GM12875 (cell line): Measurements from ENCODE around the gene OR10H2.

Experiments used
- H3K4me3 ChIP-seq: one replicate; pipeline ENCODE4 v1.5.1; 2011; ENCODE audit warnings: low read depth, low read length, control low read depth
- CTCF ChIP-seq: IDR thresholded peaks from 2 replicates; pipeline ENCODE4 v1.5.1; 2011; ENCODE audit warnings: low read depth, mild to moderate bottlenecking, control low read depth, inconsistent platforms, low read length, moderate library complexity, borderline replicate concordance; ENCODE audit not compliant: insufficient read depth

Gene OR10H2

GRCh38 chr19:15730538-15730937 is 2.7 kb downstream of the OR10H2 start:
- no peak for TF ChIP-seq CTCF
- H3K4me3 ChIP-seq, result no peak overlapping the region

DNA sequence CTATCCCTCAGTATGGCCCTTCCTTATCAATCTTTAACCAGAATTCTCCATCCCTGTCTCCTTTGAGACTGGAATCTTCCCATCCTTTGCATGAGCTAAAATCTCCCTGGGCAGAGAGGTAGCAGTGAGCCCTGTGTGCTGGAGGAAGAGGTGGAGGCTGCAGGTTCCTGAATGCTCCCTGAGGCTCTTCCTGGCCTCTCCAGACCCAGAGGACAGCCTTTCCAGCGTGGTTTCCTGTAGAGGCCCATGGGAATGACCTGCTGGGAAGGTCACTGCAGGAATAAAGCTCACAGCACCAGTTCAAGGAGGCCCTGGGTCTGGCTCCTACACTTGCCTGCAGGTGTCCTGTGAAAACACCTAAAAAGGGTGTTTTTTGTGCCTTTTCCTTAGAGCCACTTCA is 4.6 kb downstream of the OR10H2 start:
- no peak overlapping the region for H3K4me3 ChIP-seq
- TF ChIP-seq CTCF, result no peak

- H3K4me3 ChIP-seq, result no peak overlapping the region
- TF ChIP-seq CTCF, result no peak
Observed at GRCh38 chr19:15733895-15734294, 6.1 kb downstream of the OR10H2 start.

DNA sequence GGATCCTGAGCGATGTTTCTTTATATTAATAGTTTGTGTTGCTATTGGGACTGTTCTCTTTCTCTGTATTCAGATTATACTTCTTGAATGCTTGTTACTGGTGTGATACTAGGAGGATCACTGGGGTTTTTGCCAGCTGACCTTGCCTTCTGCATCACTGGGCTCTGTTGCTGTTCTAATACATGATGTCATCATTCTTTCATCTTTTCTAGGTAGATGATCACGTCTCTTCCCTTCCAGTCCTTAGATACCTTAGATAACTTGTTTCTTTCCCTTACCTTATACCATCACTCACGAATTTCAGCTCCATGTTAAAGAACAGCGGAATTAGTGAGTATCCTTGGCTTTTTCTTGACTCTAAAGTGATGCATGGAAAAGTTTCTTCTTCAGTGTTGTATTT is 9.9 kb downstream of the OR10H2 start, which contains the start of gene OR10H3:
TSS of gene OR10H3 (plus strand) at position 264 of the 400 bp plus-strand sequence. CDS start 3,408 bp downstream, outside the sequence.
- H3K4me3 ChIP-seq, result no peak within 1 kb of the TSS
- TF ChIP-seq CTCF, result no peak

DNA sequence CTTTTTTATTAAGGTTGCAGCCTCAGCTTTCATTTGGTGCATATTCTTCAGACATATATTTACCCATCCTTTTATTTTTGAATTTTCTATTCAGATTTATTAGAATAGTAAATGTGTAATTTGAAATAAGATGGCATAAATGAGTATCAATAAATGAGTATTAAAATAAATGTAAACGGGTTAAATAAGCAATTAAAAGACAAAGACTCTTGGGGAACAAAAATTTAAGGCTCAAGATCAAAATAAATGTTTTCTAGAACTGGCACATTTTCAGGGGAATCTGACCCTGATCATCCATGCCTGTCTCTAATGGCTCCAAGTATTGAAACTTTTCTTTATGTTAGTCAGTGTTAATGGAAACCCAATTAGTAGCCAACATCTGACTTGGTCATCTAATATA is 13.0 kb downstream of the OR10H2 start:
- no peak overlapping the region for H3K4me3 ChIP-seq
- no peak for TF ChIP-seq CTCF

GRCh38 chr19:15748239-15748638 is 20.4 kb downstream of the OR10H2 start:
- no peak for TF ChIP-seq CTCF
- no peak overlapping the region for H3K4me3 ChIP-seq

DNA sequence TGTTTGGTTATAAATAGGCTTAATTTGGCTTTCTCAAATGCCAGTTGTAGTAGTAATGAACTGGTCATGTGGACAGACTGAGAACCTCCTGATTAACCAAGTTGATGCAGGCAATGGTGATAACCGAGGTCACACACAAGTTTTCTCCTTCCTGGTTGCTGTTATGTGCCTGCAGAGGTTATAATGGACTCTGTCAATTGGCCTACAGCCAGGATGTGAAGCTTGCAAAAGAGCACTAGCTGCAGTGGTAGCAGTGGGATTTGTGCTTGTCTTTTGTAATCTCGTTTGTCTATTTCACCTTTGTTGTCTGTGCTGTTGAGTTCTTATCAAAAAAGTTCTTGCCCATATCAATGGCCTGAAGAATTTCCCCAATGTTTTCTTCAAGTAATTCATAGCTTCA is 30.6 kb downstream of the OR10H2 start:
- TF ChIP-seq CTCF, result no peak
- H3K4me3 ChIP-seq, result no peak overlapping the region
